Adipocyte (in vitro differentiated cells): Measurements from ENCODE around the gene TMEM167A.

Experiments
- DNase-seq: peaks from one replicate; pipeline ENCODE4 v3.0.0-alpha.2; 2015; ENCODE audit warnings: low read depth
- H3K27me3 ChIP-seq: replicated peaks from 2 replicates; pipeline ENCODE4 v1.7.0; 2013; ENCODE audit warnings: mild to moderate bottlenecking, low read length, moderate library complexity; ENCODE audit not compliant: control insufficient read depth, insufficient read depth
- H3K36me3 ChIP-seq: 2 replicates; pipeline ENCODE4 v1.7.0; 2013; ENCODE audit warnings: low read length, mild to moderate bottlenecking, moderate library complexity; ENCODE audit not compliant: control insufficient read depth, insufficient read depth, severe bottlenecking
- H3K4me1 ChIP-seq: 2 replicates; pipeline ENCODE4 v1.7.0; 2013; ENCODE audit warnings: mild to moderate bottlenecking, low read length, moderate library complexity; ENCODE audit not compliant: control insufficient read depth, insufficient read depth
- H3K4me3 ChIP-seq: 2 replicates; pipeline ENCODE4 v1.7.0; 2013; ENCODE audit warnings: mild to moderate bottlenecking, low read length, moderate library complexity
- H3K9ac ChIP-seq: 2 replicates; pipeline ENCODE4 v1.7.0; 2013; ENCODE audit warnings: mild to moderate bottlenecking, low read length, moderate library complexity
- H3K9me3 ChIP-seq: 2 replicates; pipeline ENCODE4 v1.7.0; 2013; ENCODE audit warnings: mild to moderate bottlenecking, low read length, moderate library complexity; ENCODE audit not compliant: control insufficient read depth

TMEM167A gene

DNA sequence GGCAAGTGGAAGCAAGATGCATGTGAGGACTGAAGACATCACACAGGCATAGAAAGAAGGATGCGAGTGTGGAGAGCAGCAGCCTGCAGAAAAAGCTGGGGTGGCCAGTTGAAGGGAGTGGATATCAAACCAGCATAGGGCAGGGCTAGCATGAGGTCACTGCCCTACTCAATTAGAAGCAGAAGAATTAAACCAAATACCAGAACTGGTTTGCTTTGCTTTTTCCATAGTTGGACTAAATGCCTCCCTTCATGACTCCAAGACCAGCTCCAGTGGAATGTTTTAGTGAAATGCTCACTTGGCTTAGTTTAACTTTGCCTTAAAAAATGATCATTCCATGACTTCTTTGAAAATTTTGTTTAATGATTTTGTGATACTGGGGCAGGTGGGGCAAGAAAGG lies 45.8 kb downstream of the TMEM167A start:
- Histone ChIP-seq H3K4me3 (no peak overlapping the region), H3K36me3 (no peaks in the 10 kb centered on the region), H3K4me1 (peaks cover 14% of the 10 kb centered on the region), H3K27me3 (no peaks in the 10 kb centered on the region), H3K9me3 (no peaks in the 10 kb centered on the region), H3K9ac (no peak overlapping the region)
- DNase-seq, result peak; percentile 41

- Histone ChIP-seq H3K36me3 (no peaks in the 10 kb centered on the region), H3K9me3 (no peaks in the 10 kb centered on the region), H3K27me3 (no peaks in the 10 kb centered on the region), H3K9ac (no peak overlapping the region), H3K4me3 (no peak overlapping the region), H3K4me1 (peaks cover 9% of the 10 kb centered on the region)
- DNase-seq, result peak; percentile 52
Measured at GRCh38 chr5:83029912-83030311, 47.3 kb downstream of the TMEM167A start.

GRCh38 chr5:83026930-83027687 lies 50.1 kb downstream of the TMEM167A start:
- H3K4me3 ChIP-seq, result no peak overlapping the region
- peaks cover 9% of the 10 kb centered on the region for H3K4me1 ChIP-seq
- H3K9ac ChIP-seq, result no peak overlapping the region
- H3K36me3 ChIP-seq, result no peaks in the 10 kb centered on the region
- no peaks in the 10 kb centered on the region for H3K9me3 ChIP-seq
- DNase-seq, result no peak
- H3K27me3 ChIP-seq, result no peaks in the 10 kb centered on the region

DNA sequence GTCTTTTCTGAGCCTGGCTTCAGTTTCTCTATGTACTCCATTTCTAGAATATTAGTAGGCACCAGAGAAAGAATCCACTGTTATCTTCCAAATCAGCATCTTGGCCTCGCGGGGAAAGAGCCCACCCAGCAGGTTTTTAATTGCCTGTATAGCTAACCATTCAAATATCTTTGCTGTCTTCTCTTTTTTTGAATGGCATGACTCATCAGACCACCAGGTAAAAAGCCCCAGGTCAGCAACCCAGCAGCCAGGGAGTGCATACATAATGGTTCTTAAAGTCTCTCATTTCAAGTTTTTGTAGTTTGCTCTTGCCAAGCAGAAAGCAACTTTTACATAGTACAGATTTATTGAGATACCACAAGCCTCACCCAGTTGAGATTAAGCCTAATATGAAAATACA lies 50.7 kb downstream of the TMEM167A start:
- H3K4me3 ChIP-seq, result no peak overlapping the region
- no peak overlapping the region for H3K9ac ChIP-seq
- no peaks in the 10 kb centered on the region for H3K27me3 ChIP-seq
- H3K36me3 ChIP-seq, result no peaks in the 10 kb centered on the region
- H3K4me1 ChIP-seq, result peaks cover 9% of the 10 kb centered on the region
- H3K9me3 ChIP-seq, result no peaks in the 10 kb centered on the region
- DNase-seq, result no peak

DNA sequence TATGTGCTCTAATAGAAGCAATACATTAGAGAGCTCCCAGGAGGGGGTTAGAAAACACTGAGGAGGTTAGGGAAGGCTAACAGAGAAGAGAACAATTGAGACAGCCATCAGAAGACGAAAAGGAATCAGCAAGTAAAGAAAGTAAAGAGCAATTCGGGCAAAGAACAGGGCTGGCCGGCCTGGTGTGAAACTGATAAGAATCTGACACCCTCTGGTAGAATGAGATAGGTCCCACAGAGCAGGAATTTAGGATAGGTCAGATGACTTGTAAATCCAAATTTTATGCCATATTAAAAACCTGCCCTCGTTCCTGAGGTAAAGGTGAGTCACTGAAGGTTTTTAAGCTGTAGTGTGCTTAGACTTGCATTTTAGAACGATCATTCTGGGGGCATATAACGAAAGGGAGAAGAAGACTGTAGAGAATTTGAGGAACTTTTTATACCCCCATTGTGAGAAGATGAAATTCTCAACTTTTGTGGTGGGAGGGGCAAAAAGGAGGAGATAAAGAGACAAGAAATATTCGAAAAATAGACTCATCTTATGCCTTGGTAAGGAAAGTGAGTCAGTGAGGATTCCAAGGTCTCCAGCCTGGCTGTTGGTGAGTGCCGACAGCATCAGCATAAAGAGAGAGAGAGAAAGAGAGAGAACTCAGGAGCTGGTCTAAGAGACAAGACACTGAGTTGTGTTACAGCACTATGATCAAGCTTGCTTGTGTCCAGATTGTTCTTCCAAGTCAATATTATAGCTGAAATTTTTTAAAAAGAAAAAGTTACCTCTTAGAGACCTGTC lies 51.3 kb downstream of the TMEM167A start:
- Histone ChIP-seq H3K36me3 (no peaks in the 10 kb centered on the region), H3K9me3 (no peaks in the 10 kb centered on the region), H3K4me1 (peaks cover 9% of the 10 kb centered on the region), H3K9ac (no peak overlapping the region), H3K4me3 (no peak overlapping the region), H3K27me3 (no peaks in the 10 kb centered on the region)
- DNase-seq, result no peak

- Histone ChIP-seq H3K27me3 (no peaks in the 10 kb centered on the region), H3K9me3 (no peaks in the 10 kb centered on the region), H3K36me3 (no peaks in the 10 kb centered on the region), H3K4me1 (peaks cover 9% of the 10 kb centered on the region), H3K4me3 (no peak overlapping the region), H3K9ac (no peak overlapping the region)
- DNase-seq, result no peak
Measured at GRCh38 chr5:83022334-83022733, 54.9 kb downstream of the TMEM167A start.

DNA sequence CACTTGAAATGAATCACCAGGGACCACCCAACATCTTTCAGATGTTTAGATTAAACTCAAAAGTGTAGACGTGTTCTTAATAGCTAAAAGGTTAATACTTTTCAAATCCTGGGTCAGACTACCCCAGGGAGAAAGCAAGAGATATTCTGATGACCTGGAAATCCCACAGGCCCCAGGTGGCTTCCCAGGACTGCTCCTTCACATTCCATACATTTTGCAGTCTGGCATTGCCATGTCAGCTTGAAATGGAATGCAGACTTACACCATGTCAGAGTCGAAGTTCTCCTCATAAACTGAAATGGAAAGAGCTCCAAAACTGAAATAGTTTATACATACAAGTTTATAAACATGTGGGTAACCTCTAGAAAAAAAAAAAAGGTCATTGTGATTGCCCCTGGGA lies 61.5 kb downstream of the TMEM167A start:
- H3K4me3 ChIP-seq, result no peak overlapping the region
- no peaks in the 10 kb centered on the region for H3K4me1 ChIP-seq
- no peaks in the 10 kb centered on the region for H3K36me3 ChIP-seq
- no peak overlapping the region for H3K9ac ChIP-seq
- DNase-seq, result peak; percentile 11
- no peaks in the 10 kb centered on the region for H3K9me3 ChIP-seq
- H3K27me3 ChIP-seq, result no peaks in the 10 kb centered on the region

GRCh38 chr5:83011985-83012384 lies 65.2 kb downstream of the TMEM167A start:
- no peak overlapping the region for H3K4me3 ChIP-seq
- no peaks in the 10 kb centered on the region for H3K36me3 ChIP-seq
- H3K27me3 ChIP-seq, result no peaks in the 10 kb centered on the region
- no peak for DNase-seq
- no peaks in the 10 kb centered on the region for H3K9me3 ChIP-seq
- H3K9ac ChIP-seq, result no peak overlapping the region
- H3K4me1 ChIP-seq, result no peaks in the 10 kb centered on the region

DNA sequence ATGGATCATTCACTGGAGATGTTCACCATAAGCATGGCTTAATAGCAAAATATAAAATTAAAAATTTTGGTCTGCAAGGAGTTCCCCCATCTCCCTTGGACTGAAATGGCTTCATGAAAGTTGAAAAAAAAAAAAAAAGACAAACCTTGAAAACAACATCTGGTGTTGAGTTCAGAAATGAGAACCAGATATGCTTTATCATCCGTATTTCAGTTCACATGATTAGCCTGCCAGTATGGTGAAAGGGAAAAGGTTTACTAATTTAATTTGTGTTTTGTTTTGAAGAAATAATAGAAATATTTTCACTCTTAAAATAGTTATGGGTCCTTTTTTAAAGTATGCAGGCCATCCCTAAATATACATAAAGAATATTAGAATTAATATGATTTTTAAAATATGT lies 67.8 kb downstream of the TMEM167A start:
- H3K4me3 ChIP-seq, result no peak overlapping the region
- no peaks in the 10 kb centered on the region for H3K36me3 ChIP-seq
- H3K4me1 ChIP-seq, result no peaks in the 10 kb centered on the region
- H3K9ac ChIP-seq, result no peak overlapping the region
- no peak for DNase-seq
- no peaks in the 10 kb centered on the region for H3K9me3 ChIP-seq
- no peaks in the 10 kb centered on the region for H3K27me3 ChIP-seq

DNA sequence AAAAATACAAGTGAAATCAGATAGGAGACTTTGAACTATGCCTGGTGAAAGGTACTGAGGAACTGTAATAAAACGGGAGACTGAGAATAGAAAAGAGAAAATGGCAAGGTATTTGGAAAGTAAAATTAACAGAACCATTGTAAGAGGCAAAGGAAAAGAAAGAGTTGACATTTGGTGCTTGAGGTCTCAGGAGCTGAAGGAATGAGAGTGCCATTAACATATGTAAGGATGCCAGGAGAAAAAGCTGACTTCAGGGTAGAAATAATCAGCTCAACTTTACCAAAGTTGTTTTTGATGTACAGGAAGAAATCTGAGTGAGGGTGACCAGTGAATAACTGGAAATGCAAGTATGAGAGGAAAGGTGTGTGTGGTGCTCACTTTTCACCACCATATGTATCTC lies 69.4 kb downstream of the TMEM167A start:
- H3K9me3 ChIP-seq, result no peaks in the 10 kb centered on the region
- H3K4me1 ChIP-seq, result no peaks in the 10 kb centered on the region
- no peak overlapping the region for H3K9ac ChIP-seq
- no peaks in the 10 kb centered on the region for H3K27me3 ChIP-seq
- no peak for DNase-seq
- H3K36me3 ChIP-seq, result no peaks in the 10 kb centered on the region
- no peak overlapping the region for H3K4me3 ChIP-seq

DNA sequence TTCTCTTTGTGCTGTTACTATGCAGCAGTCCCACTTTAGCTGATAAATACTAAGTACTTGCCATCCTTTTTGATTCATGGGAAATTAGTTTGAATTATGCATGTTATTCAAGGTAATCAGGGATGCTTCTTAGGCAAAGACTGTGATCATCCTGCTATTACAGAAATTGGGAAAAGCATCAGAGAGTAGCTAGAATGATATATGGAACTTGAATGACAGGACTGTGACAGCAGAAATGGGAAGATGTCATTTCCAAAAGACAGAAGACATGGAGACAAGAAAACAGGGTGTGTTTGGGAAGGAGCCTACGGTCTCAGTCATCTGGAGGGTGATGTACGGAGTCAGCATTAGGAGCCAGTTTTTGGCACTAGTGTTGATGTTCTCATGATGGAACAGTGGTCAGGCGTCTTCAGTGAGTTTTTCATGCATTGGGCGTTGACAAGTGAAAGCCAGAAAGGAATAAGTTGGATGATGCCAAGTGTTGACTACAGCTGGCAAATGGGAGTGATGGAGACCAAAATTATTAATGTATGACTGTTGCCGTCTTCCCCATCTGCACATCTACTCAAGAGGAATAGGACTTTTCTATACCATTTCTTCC lies 70.4 kb downstream of the TMEM167A start:
- no peak overlapping the region for H3K4me3 ChIP-seq
- no peaks in the 10 kb centered on the region for H3K4me1 ChIP-seq
- H3K9me3 ChIP-seq, result no peaks in the 10 kb centered on the region
- H3K9ac ChIP-seq, result no peak overlapping the region
- no peaks in the 10 kb centered on the region for H3K36me3 ChIP-seq
- DNase-seq, result no peak
- H3K27me3 ChIP-seq, result no peaks in the 10 kb centered on the region
